ENCODE measurements around the gene KRT74.
A peak's percentile ranks its signal among the peaks of the same experiment; 100 is the strongest.

The KRT74 gene

DNA sequence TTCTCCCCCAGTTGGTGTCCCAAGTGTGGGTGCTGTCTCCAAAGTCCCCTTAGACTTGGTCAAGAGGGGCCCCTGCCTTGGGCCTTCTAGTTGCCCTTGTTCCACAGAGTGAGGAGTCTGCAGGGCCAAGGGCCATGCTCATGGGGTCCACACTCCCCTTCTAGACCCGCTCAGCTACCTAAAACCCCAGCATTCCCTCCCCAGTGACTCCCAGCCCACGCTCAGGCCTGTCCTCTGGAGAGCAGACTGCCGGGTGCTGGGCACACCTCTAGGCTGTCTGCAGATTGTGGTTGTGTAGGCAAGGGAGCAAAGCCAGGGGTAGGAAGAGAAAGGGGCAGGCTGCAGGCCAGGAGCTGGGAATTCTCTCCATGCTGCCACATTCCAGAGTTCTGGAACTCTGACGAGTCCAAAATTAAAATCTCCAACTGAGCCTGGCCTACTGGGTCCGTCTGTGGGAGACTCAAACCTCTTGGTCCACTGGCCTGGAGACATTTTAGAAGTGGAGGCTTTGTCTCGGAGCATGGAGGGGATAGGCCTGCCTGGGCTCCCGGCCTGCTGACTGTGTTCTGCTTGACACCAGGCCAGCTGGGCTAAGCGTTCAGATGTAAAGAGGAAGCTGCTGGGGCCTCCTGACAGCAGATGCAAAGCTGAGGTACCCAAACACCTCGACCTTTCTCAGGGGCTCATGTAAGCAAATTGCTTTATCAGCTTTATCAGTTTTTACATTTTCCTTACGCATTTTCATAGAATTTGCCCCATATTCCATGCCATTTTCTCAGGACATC, 39.8 kb downstream of the KRT74 start:
- DNase-seq: no peak

DNA sequence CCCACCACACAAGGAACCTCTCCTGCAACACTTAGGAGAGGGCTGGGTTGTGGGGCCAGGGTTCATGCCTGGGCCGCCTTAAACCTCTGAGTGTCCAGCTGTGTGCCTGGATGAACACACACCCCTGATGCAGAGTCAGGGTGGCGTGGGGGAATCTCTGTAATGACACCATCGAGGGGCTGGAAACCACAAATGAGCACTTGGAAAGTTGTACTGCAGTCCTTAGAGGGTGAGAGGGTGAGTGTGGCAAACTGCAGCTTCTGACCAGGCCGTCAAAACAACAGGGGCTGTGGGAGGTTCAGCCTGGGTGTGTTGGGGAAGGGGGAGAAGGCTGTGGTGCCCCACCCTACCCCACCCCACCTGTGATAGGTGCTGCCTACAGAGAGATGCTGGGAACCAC, 41.0 kb downstream of the KRT74 start:
- no peak for DNase-seq

DNA sequence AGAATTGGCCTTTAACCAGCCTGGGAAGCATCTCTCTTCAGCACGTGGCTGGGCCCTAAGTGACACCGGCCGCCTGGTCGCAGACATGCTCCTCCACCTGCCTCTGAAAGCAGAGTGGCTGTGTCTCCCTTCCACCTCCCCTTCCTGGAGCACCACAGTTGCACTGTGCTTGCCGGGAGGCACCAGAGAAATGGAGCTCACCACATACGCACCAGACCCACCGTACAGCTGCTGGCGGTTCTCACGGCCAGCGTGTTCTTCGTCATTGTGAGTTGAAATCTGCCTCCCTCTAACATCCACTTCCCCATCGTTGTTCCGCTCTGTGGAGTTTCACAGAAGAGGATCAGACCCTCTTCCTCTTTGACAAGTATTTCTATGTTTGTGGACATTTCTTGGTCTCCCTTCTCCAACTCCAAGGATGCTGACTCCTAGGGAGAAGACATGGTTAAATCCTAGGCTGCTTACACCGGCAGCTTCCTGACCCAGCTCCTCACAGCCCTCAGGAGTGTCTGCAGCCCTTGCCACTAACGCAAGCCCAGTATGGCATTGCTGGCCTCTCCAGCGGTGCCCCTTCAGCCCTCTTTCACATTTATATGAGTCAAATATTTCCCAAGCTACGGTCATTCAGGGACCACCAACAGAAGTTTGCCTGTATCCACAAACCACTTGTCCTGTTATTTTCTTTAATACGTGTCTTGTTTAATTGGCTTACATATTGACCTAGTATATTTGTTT, 41.9 kb downstream of the KRT74 start:
- DNase-seq: no peak

DNA sequence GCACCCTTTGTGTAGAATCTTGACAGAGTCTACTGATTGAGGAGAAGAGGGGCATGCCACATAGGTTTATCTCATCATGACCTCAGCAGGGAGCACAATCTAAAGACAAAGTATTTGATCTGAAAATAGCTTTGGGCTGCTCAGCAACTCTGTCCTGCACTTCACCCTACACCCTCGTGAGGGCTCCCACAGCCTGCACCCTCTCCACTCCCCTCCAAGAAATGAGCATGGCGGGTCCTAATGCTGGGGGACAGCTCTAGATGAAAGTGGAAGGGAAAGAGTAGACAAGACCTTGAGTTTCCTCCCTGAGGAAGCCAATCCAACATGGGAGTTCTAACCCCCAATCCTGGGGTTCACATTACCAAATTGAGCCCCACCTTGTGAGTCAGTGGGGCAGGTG, 42.7 kb downstream of the KRT74 start:
- DNase-seq: no peak

DNA sequence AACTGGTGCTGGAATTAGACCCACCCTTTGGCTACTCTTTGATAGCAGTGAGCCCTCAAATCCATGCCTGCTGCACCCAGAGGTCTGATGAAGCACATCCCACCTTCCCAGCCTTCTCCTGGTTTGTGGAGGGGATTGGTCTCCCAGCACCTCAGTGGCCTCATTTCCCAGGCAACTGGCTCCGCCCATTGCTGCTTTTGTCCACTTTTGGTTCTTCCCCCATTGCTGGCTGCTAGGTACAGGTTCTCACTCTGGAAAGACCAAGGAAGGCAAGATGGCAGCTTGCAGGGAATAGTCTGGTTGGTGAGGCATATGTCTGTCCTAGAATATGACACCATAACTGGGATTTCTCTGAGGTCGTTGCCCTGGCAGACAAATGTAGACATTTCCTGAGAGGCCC, 43.3 kb downstream of the KRT74 start:
- no peak for DNase-seq

DNA sequence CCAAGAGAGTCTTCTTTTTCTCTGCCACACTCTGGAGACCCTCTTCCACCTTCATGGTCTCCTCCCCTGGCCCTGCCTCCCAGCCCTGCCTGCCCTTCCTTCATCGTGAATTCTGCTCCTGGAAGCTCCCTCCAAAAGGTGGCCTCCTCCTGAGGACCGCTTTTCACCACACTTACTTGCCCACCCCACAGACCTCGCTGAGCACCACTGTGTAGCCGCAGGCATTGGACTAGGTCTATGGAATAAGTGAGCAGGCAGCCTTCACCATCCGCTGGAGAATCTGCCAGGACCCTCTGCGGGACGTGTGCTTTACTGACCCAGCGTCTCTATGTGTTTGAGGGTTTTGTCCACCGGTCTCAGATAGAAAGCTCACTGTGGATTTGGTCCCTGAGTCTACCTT, 43.8 kb downstream of the KRT74 start:
- DNase-seq: no peak

DNA sequence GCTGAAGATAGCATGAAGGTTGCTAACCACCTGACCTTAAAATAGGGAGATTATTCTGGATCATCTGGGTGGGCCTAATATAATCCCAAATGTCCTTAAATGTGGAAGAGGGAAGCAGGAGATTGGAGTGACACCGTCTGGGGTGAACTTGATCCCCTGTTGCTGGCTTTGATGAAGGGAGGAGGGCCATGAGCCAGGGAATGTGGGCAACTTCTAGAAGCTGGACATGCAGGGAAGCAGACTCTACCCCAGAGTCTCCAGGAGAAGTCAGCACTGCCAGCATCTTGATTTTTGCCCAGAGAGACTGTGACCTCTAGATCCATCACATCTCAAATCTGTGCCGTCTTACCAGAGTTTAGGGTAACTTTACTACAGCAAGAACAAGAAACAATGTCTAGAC, 44.2 kb downstream of the KRT74 start:
- DNase-seq: no peak

DNA sequence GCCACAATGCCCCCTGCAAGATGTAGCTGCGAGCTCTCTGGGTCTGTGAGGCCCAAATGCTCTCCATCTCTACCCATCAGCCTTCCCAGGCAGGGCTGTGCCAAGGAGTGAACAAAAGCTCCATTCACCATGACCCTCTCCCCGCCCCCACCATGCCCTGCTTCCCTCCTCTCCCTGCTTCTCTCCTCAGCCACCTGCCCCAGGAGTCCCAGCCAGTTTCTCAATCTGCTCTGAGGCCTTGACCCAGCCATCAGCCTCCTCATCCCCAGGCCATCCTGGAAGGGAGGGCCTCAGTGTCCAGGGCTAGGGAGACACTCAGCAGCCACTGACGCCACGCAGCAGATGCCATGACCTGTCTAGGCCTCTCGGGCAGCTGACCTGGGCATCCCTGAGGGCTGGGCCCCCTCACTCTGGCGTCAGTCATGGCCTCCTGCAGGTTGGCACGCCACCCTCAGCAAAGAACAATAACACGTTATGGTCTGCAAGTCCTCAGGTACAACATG, 45.0 kb downstream of the KRT74 start:
- DNase-seq: no peak

DNA sequence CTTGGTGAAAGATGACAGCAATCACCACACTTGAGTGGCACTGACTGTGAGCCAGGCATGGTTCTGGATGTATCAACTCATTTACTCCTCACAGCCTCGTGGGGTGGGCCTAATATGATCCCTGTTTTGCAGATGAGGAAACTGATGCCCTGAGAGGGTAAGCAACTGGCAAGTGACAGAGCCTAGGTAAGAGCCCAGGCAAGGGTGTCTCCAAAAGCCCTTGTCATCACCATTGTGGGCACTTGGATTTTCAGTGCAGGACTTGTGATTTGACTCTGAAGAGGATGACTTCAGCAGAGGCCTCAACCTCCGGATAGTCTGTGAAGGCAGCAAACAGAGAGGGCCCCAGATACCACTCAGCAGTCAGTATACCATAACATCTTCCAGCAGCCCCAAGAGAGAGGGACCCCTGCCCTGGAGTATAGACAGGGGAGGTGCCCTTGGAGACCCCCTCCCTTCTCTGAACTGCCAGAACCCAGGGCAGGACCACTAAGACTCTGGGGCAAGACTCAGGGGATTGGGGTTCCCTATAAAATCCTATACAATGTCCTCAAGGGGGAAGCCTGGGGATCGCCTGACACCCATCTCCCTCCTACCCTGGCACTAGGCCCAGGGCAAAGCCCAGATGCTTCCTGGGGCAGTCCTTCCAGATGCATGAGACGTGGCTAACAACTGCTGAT, 46.4 kb downstream of the KRT74 start:
- no peak for DNase-seq

DNA sequence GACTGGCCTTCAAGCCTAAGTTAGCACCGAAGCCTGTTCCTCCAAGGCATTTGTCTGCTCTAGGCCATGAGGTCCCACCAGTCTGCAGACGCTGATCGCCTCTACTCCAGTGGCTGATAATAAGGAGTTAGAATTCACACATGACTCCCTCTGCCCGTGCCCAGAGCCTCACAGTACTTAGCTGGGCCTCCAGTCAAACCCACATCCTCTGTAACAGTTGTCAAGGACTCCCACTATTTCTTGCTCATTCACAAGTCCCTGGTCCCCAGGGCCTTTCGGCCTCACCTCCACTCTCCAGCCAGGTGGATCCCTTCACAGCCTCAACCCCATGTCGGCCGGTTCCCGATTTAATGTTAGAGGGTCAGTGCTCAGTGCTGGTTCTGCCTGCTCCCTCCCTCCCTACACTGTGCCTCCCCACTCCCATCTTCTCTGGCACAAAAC, 47.1 kb downstream of the KRT74 start:
- no peak for DNase-seq

DNA sequence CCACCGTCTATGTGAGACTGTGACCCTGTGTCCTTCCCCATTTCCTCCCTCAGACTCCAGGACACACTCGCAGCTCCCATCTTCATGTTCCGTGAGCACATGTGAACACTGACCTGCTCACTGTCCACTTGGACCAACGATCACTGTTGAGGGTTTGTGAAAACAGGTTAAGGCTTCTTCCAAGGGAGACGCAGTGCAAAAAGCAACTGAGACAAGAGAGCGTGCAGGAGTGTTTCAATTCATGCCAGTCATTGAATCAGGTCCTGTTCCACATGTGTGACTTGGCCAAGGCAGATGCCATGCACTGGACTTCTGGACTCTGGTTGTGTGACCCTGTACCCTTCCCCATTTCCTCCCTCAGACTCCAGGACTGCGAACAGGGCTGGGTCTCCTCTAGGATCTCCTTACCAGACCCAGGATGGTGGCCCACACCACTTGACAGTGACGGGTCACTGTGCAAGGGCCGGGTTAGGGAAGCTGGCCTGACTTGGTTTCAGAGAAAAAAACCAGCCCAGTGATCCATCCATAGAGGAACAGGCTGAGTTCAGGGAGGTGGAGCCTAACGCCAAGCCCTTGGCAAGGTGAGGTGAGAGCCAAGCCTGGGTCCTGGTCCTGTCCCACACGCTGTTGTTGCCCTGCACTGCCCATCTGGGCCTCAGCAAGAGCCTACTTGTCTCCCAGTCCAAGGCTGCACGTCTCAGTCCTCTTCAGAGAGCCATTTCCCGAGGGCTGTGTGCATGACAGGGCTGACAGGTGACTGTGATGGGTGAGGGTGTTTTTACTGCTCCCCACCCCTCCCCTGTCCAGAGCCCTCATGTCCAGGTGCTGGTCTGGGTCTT, 47.8 kb downstream of the KRT74 start:
- no peak for DNase-seq

DNA sequence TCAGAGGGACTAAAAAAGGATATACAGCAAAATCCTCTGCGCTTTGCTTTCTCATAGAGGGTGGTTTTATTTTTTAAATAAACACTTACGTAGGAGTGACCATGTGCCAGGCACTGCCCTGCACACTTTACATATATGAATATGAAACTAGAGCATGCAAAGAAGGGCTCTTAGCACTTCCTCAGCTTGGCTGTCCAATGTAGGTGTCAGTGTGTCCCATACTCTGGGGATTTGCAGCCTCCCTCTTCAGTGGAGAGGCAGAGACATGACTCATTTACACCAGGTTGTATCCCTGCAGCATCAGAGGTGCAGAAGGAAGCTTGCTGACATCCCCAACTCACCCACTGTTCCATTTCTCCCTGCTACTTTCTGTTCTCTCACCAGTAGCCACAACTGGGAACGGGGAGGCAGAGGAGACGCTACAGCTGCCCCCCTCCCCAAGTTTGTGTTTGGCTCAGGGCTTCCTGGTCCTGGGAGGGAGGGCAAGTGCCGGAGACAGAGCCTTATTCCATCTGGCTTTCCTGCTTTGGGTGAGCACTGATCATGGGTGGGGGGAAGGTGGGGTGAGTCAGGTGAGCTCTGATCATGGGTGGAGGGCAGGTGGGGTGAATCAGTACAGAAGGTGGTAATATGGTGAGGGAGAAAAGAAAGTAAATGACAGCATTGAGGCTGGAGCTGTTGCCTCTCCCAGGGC, 48.6 kb downstream of the KRT74 start:
- no peak for DNase-seq

DNA sequence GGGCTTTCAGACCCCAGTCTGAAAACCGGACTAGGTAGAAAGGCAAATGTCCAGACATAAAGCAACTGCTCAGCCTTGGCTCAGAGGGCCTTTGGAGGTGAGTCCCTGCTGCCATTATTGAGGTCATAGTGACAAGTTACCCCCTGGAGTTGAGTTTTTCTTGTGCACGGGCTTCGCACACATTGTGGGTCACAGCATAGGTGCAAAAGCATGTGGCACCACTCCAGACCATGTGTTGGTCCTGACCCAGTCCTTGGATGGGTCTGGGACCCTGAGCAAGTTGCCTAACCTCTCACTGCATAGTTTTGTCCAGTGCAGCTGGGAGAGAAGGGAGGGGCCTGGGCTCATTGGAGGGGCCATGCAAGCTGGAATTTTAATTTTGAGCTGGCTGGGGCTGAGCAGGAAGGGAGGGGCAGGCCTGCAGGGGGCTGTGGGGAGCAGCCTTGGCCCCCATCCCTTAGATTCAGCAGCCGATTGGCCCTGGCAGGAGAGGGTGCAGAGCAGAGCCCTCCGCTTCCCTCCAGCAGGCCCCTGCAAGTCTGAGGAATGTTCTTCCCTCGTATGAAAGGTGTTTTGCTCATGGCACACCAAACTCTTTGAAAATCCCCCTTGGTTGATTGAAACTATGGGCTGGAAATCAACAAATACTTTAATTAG, 49.3 kb downstream of the KRT74 start:
- no peak for DNase-seq

DNA sequence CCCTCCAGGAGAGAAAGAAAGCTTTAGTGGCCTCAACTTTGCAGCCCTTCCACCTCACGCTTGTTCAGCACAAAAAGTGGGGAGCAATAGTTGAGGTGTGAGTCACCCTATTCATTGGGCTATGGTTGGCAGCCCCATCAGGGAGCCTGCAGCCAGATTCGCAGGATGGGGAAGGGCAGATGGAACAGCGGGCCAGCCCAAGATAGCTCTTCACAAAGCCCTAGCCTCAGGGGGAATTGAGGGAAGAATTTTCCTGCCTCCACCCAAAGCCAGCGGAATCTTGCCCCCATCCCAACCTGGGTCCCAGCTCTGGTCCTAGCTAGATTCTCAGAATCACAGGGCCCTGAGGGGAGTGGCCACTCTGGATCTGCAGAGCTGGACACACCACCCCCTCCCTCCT, 49.8 kb downstream of the KRT74 start:
- DNase-seq: peak; percentile 14

DNA sequence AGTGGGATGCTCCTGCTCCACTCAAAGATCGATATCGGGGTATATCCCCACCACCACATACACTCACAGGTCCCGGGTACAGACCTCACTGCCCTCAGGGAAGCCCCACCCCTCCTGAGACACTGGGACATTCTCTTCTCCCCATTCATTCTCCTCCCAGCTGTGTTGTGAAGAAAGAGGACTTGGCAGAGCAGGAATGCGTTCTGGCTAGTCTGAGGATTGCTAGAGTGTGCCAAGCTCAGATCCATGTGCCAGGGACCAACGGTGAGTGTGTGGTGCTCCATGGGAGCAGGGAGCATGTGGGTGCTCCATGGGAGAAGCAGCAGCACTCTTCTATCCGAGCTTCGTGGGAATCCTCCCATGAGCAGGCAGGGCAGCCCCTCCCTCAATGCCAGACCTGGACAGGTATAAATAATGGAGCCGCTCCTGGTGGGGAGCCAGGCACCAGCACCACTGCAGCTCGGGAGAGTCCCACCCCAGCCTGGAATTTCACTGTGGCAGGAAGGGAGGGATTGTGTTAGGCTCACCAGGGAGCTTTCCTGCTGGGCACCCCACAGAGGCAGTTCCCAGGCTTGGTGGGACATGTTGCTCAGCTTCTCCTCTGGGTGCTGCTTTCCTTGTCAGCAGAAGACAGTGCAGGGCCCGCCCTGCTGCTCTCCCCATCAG, 51.2 kb downstream of the KRT74 start:
- peak; percentile 23 for DNase-seq

DNA sequence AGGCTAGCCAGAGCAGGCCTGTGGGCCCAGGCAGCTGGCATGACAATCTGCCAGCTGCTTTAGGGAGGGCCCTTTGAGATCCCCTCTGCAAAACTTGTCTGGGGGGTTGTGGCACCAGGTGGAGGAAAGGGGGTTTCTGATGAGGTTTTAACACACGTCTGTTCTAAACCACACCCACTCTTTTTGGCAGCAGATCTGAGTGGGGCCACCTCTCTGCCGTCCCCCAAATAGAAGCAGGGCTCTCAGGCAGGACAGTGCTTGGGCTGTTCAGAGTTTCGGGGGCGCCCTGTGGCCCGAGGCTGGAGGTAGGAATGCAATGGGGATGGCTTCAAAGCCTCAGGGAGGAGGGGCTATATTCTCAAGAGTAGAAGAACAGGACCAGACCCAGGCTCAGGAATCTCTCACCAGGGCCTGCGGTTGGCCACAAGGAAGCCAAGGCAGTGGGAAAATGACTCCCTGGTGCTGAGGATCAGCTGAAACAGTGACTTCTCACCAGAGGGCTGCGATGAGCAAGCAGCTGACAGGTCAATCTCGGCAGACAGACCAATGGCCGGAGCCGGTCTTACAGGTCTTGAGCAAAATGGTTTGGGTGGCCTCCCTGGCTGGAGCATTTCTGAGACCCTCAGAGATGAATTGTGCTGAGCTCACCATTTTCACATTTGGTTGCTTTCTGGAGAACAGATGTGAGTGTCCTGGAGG, 51.9 kb downstream of the KRT74 start:
- DNase-seq: peak; percentile 78

DNA sequence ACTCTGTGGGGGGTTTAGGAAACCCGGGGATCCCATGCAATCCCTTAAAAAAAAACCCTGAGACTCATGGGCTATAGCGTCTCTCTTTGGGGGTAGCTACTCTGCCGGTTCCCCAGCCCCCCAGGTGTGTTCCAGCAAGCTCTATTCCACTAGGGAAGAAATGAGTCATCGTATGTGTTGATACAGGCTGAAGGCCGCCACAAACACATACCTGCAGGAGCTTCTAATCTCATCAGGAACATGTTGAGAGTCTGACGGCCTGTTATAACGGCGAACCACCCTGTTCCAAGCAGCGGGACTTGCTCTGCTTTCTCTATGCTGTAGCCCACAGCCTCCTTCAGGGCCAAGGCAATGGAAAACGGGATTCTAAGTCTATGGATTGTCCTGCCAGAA, 52.5 kb downstream of the KRT74 start:
- no peak for DNase-seq

DNA sequence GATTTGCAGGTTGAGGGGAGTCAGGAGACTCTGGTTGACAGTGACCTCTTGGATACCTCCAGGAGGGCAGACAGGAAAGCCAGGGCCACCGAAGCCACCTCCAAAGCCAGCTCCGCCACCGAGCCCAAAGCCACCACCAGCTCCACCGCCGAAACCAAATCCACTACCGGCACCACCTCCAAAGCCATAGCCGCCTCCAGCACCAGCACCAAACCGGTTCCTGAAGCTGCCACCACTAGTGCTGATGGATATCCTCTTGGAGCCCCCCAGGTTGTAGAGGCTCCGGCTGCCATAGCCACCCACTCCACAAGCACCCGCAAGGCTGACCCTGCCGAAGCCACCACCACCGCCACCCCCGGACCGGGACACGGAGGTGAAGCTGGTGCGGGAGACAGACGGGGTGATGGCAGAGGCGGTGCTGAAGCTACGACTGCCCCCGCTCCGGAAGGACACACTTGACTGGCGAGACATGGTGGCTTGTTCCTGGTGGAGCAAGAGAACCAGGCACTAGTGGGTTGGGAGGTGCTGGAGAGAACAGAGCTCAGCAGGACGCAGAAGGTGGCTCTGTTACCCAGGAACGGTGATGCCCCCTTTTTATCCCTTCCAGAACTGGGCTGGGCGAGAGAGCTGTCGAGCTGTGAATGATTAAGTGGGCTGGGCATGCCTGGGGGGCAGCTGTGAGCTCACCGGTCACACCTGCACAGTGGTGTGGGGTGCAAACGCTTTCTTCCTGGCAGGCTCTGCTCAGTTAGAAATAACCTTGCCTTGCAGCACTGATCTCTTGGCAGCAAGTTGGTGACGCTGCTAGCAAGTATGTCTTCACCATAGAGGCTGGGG, 53.6 kb downstream of the KRT74 start, which contains the start of gene KRT5:
Gene KRT5 (minus strand): TSS at position 569 of the 837 bp plus-strand sequence. CDS start 98 bp downstream, at position 471.
- no peak for DNase-seq

DNA sequence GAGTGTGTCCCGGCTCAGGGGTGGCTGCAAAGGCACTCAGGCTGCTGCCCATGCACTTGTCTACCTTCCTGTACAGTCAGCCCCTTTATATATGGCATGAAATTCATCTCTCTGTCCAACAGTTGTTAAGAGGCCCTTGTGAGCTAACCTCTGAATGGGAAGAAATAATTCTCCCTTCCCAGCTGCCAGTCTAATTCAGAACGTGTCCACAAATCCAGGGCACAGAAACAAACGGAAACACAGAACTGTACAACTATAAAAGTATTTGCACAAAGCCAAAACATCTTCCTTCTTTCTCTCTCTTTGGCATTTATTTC, 54.3 kb downstream of the KRT74 start:
- DNase-seq: no peak

All from EL (cell line).